NCI-H524 (cell line): Measurements from ENCODE around the gene TSPAN9.

Experiments
- DNase-seq, 2 experiments: peaks; one replicate each; lab custom pipeline; 2025; lab: John Stamatoyannopoulos, UW

TSPAN9 gene

GRCh38 chr12:3078086-3078820 is 1.1 kb downstream of the TSPAN9 start:
- DNase-seq, result no peak

GRCh38 chr12:3081091-3081490 is 3.9 kb downstream of the TSPAN9 start:
- DNase-seq, result peak in 1 of 2 experiments; percentile 4

GRCh38 chr12:3081886-3082285 is 4.7 kb downstream of the TSPAN9 start:
- DNase-seq, result no peak

GRCh38 chr12:3083241-3083920 is 6.2 kb downstream of the TSPAN9 start:
- DNase-seq, result no peak

- DNase-seq, result no peak
Measured at GRCh38 chr12:3083921-3084347, 6.8 kb downstream of the TSPAN9 start.

- no peak for DNase-seq
Measured at GRCh38 chr12:3084742-3085141, 7.6 kb downstream of the TSPAN9 start.

GRCh38 chr12:3085341-3086139 is 8.4 kb downstream of the TSPAN9 start:
- no peak for DNase-seq

GRCh38 chr12:3086211-3086610 is 9.0 kb downstream of the TSPAN9 start:
- DNase-seq, result no peak

GRCh38 chr12:3086729-3087323 is 9.6 kb downstream of the TSPAN9 start:
- no peak for DNase-seq

- DNase-seq, result no peak
Measured at GRCh38 chr12:3087758-3088650, 10.8 kb downstream of the TSPAN9 start.

GRCh38 chr12:3089588-3089987 is 12.4 kb downstream of the TSPAN9 start:
- no peak for DNase-seq

GRCh38 chr12:3090240-3091037 is 13.3 kb downstream of the TSPAN9 start:
- DNase-seq, result no peak

- DNase-seq, result no peak
Measured at GRCh38 chr12:3091038-3091319, 13.8 kb downstream of the TSPAN9 start.

GRCh38 chr12:3091382-3092241 is 14.4 kb downstream of the TSPAN9 start:
- DNase-seq, result no peak

GRCh38 chr12:3092764-3093163 is 15.6 kb downstream of the TSPAN9 start:
- DNase-seq, result no peak

- DNase-seq, result peak in 1 of 2 experiments; percentile 13
Measured at GRCh38 chr12:3097186-3097804, 20.1 kb downstream of the TSPAN9 start.

GRCh38 chr12:3097836-3098235 is 20.7 kb downstream of the TSPAN9 start:
- DNase-seq, result no peak

- DNase-seq, result no peak
Measured at GRCh38 chr12:3098436-3098835, 21.3 kb downstream of the TSPAN9 start.

GRCh38 chr12:3099146-3099545 is 22.0 kb downstream of the TSPAN9 start:
- DNase-seq, result no peak
